Adrenal gland (tissue), 12 donors: ENCODE results near the gene KCNJ9. TPM values are rescaled to one million over a fixed set of nuclear protein-coding genes. Genes with fewer than 3 reads are reported as not detected.

ENCODE experiments used
- DNase-seq, 7 donors: peaks; one replicate each; pipeline ENCODE4 v3.0.0-alpha.2; 2019 to 2020
- H3K27ac ChIP-seq, 5 donors: fragments of 200-600 bp; sonication (generic) in 4 of 5; 1 replicate in 3 of 5; 2 replicates in 2 of 5; pipeline versions ENCODE4 v1.5.1 to v1.8.0; 2016 to 2020; ENCODE audit warnings: mild to moderate bottlenecking in 1 of 5
- H3K27me3 ChIP-seq: fragments of 200-600 bp; 2 replicates; pipeline ENCODE4 v1.8.0; 2021
- H3K36me3 ChIP-seq, 2 donors: fragments of 200-600 bp; replicated peaks in 1 of 2; 1 replicate in 1 of 2; 2 replicates in 1 of 2; pipeline versions ENCODE4 v1.5.1 to v1.8.0; 2018 to 2022
- H3K4me1 ChIP-seq, 2 donors: fragments of 200-600 bp; replicated peaks in 1 of 2; 1 replicate in 1 of 2; 2 replicates in 1 of 2; pipeline versions ENCODE4 v1.5.1 to v1.8.0; 2018 to 2021
- H3K4me3 ChIP-seq, 4 donors: fragments of 200-600 bp; sonication (generic) in 3 of 4; one replicate each; pipeline ENCODE4 v1.5.1; 2016 to 2018
- H3K9me3 ChIP-seq, 3 donors: fragments of 200-600 bp; sonication (generic) in 1 of 3; replicated peaks in 1 of 3; 1 replicate in 2 of 3; 2 replicates in 1 of 3; pipeline versions ENCODE4 v1.5.1 to v1.8.0; 2016 to 2021
- CTCF ChIP-seq, 6 experiments: fragments of 450-650 bp in 4 of 6; fragments of 200-600 bp in 2 of 6; sonication (generic) in 1 of 6; IDR thresholded peaks; 1 replicate in 5 of 6; 2 replicates in 1 of 6; pipeline versions ENCODE4 v1.5.1 to v1.8.0; 2016 to 2021; ENCODE audit warnings: antibody characterized with exemption in 6 of 6, mild to moderate bottlenecking in 2 of 6, moderate library complexity in 1 of 6
- POLR2A ChIP-seq, 2 donors: fragments of 450-650 bp; IDR thresholded peaks; one replicate each; pipeline ENCODE4 v1.6.1; 2017; ENCODE audit warnings: antibody characterized with exemption in 2 of 2, mild to moderate bottlenecking in 2 of 2, moderate library complexity in 1 of 2
- WGBS, 4 donors: extraction: QIAGEN DNeasy Blood & Tissue Kit in 2 of 4; methylation state at CpG; one replicate each; pipeline versions ENCODE4 v1.1.5 to v1.1.7; 2013 to 2017; 5-methylcytosine and 5-hydroxymethylcytosine counted together
- intact Hi-C, 2 donors: fragments of 100-400 bp; cut with DNase I; formaldehyde crosslinking; loops; one replicate each; pipeline versions ENCODE4 v1.14.1 to v1.15.0; 2022 to 2023
- polyA plus RNA-seq, 3 donors: library from polyadenylated mRNA; stranded (reverse); fragments of 200-250 nt in 2 of 3; fragments of 350-450 nt in 1 of 3; fragmentation: Illumina TruSeq in 1 of 3; extraction: RNeasy Lipid Tissue Mini Kit (QIAGEN cat#74804) in 1 of 3; gene quantifications; one replicate each; pipeline ENCODE4 v1.2.3, GENCODE V29; 2013 to 2014
- total RNA-seq, 9 donors: library from RNA; depleted of rRNA in 4 of 9; stranded (reverse); fragments of >200 nt in 4 of 9; fragments of 120-200 nt in 1 of 9; fragmentation: NEBNext Ultra II Directional in 1 of 9; extraction: Animal tissue kit (Norgen Biotek cat#: 25700) in 1 of 9; gene quantifications; one replicate each; pipeline versions ENCODE4 v1.1.0 to v1.2.4, GENCODE V29; 2013 to 2023
- donor health status: healthy with polysubstance abuse.
- donor health status: Bipolar disorder and iron deficiency.
- donor health status: DM: yes; HTN: yes; CAD: no.
- donor health status: DM: no; HTN: no; CAD: no.
- donor health status: DM: no; HTN: no; CAD: no.
- donor health status: DM: yes; HTN: yes; CAD: no.

Gene KCNJ9
- total and polyA plus RNA-seq, 12 donors: 0.14 to 1.1 (median 0.22) TPM; not detected in 6

- Histone ChIP-seq H3K36me3 (peaks cover 0 to 7% of the 10 kb centered on the region in 2 donors), H3K27ac (peak within 1 kb of the TSS; percentile 55 to 90 (median 86)), H3K27me3 (no peaks in the 10 kb centered on the region), H3K4me1 (peaks cover 10 to 18% of the 10 kb centered on the region in 2 donors), H3K9me3 (no peaks in the 10 kb centered on the region), H3K4me3 (peak within 1 kb of the TSS; percentile 35 to 85 (median 65))
- peak; percentile 89 to 95 (median 94) for DNase-seq
- intact Hi-C loops: loop anchor here in 1 of 2 donors (10.0 kb wide), 1 partner anchor 153 kb away; the partner anchor contains the start of gene IGSF9
- TF ChIP-seq CTCF (IDR thresholded peaks at IDR 0.05) (no peak), POLR2A (IDR thresholded peaks at IDR 0.05) (peak in 1 of 2 donors; percentile 23)
- 1 to 18% (median 6%) methylated on average over 4 to 62 of the region's 64 CpGs for WGBS, 4 donors
Observed at GRCh38 chr1:160097911-160098851, 16.8 kb downstream of the KCNJ9 start, which contains the start of gene IGSF8. TSS of gene IGSF8 (minus strand) at chr1:160098619. CDS start at chr1:160098472, 147 bp downstream.

- H3K4me3 ChIP-seq: peak overlapping the region in 3 of 4 donors; percentile 27 to 85 (median 54)
- peaks cover 10 to 18% of the 10 kb centered on the region in 2 donors for H3K4me1 ChIP-seq
- TF ChIP-seq CTCF (IDR thresholded peaks at IDR 0.05) (no peak), POLR2A (IDR thresholded peaks at IDR 0.05) (peak in 1 of 2 donors; percentile 71)
- intact Hi-C loops: loop anchor here in 1 of 2 donors (10.0 kb wide), 1 partner anchor 154 kb away; the partner anchor contains the start of gene IGSF9
- 2 to 5% (median 4%) methylated on average over 6 to 38 of the region's 40 CpGs for WGBS, 4 donors
- peak overlapping the region; percentile 55 to 90 (median 86) for H3K27ac ChIP-seq
- peaks cover 0 to 7% of the 10 kb centered on the region in 2 donors for H3K36me3 ChIP-seq
- H3K27me3 ChIP-seq: no peaks in the 10 kb centered on the region
- H3K9me3 ChIP-seq: no peaks in the 10 kb centered on the region
- peak; percentile 98 to 99 (median 98) for DNase-seq
Observed at GRCh38 chr1:160098852-160099561, 17.7 kb downstream of the KCNJ9 start.

- no peaks in the 10 kb centered on the region for H3K27me3 ChIP-seq
- peaks cover 10 to 18% of the 10 kb centered on the region in 2 donors for H3K4me1 ChIP-seq
- intact Hi-C loops: loop anchor here in 1 of 2 donors (10.0 kb wide), 2 partner anchors 155 kb away; partner anchors contain the start of gene IGSF9
- no peak for TF ChIP-seq CTCF (IDR thresholded peaks at IDR 0.05)
- no peak for TF ChIP-seq POLR2A (IDR thresholded peaks at IDR 0.05)
- no peak overlapping the region for H3K4me3 ChIP-seq
- H3K9me3 ChIP-seq: no peaks in the 10 kb centered on the region
- no peak for DNase-seq
- no peaks in the 10 kb centered on the region for H3K36me3 ChIP-seq
- 92 to 96% (median 92%) methylated on average over 2 of the region's 2 CpGs; no CpG with 5 or more reads in 1 of the 4 donors for WGBS, 4 donors
- H3K27ac ChIP-seq: peak overlapping the region in 4 of 5 donors; percentile 84 to 90 (median 88)
Observed at GRCh38 chr1:160099716-160100375, 18.5 kb downstream of the KCNJ9 start.
